K562 (cell line): ENCODE measurements around the gene ARID3A. TPM values are rescaled to one million over a fixed set of nuclear protein-coding genes. Genes with fewer than 3 reads are reported as not detected.

Source experiments
- ATF2 ChIP-seq: sonication (generic); formaldehyde crosslinking; IDR thresholded peaks from 2 replicates; pipeline ENCODE4 v1.8.1; 2022; ENCODE audit warnings: missing genetic modification reagents
- CCNT2 ChIP-seq: IDR thresholded peaks from 2 replicates; pipeline ENCODE4 v1.6.1; 2011; ENCODE audit warnings: borderline replicate concordance, low read depth, mild to moderate bottlenecking, moderate library complexity, mixed read lengths, low read length; ENCODE audit not compliant: insufficient read length; ENCODE audit errors: extremely low read depth
- KLF1 ChIP-seq: fragments of 450-650 bp; IDR thresholded peaks from 2 replicates; pipeline ENCODE4 v1.6.1; 2016; ENCODE audit warnings: missing genetic modification characterization, missing compliant biosample characterization
- NFYB ChIP-seq: IDR thresholded peaks from 2 replicates; pipeline ENCODE4 v1.6.1; 2011; ENCODE audit warnings: mild to moderate bottlenecking, moderate library complexity; ENCODE audit not compliant: insufficient read length; ENCODE audit errors: extremely low read depth
- NONO ChIP-seq, 2 experiments: fragments of 200-400 bp in 1 of 2; fragments of 450-650 bp in 1 of 2; formaldehyde crosslinking in 1 of 2; IDR thresholded peaks; 2 replicates each; pipeline ENCODE4 v1.6.1; 2017; ENCODE audit warnings: low read depth in 2 of 2, mild to moderate bottlenecking in 2 of 2, moderate library complexity in 2 of 2, low read length in 1 of 2
- SRF ChIP-seq, 2 experiments: fragments of 250-450, 450-650 bp in 1 of 2; sonication (Bioruptor Pico) in 1 of 2; sonication (generic) in 1 of 2; formaldehyde crosslinking; IDR thresholded peaks; 2 replicates each; pipeline versions ENCODE4 v1.5.0 to v1.5.1; 2020 to 2022; ENCODE audit warnings: mild to moderate bottlenecking in 1 of 2, missing genetic modification reagents in 1 of 2
- TCFL5 ChIP-seq: fragments of 250-450 bp; sonication (Bioruptor Pico); conservative IDR thresholded peaks from 2 replicates; pipeline ENCODE4 v1.6.1; 2021; ENCODE audit warnings: mild to moderate bottlenecking, moderate library complexity, matching md5 sums
- WHSC1 ChIP-seq: IDR thresholded peaks from one replicate; pipeline ENCODE4 v1.6.1; 2012; ENCODE audit warnings: low read length, control low read depth, inconsistent platforms
- ZFX ChIP-seq: sonication (generic); formaldehyde crosslinking; IDR thresholded peaks from 2 replicates; pipeline ENCODE4 v1.8.0; 2022; ENCODE audit warnings: mild to moderate bottlenecking, missing genetic modification reagents, moderate library complexity
- ZNF561 ChIP-seq: fragments of 450-650 bp; formaldehyde crosslinking; conservative IDR thresholded peaks from 2 replicates; pipeline ENCODE4 v1.4.0; 2020; ENCODE audit warnings: mild to moderate bottlenecking, moderate library complexity
- ZSCAN29 ChIP-seq: fragments of 450-650 bp; IDR thresholded peaks from 2 replicates; pipeline ENCODE4 v1.6.1; 2017
- polyA plus RNA-seq, 8 experiments: library from polyadenylated mRNA; depleted of rRNA in 4 of 8; stranded (reverse) in 5 of 8; unstranded in 3 of 8; fragments of >200 nt; fragmentation: Nextera tagmentation in 2 of 8; fragmentation: Illumina TruSeq in 1 of 8; extraction: Ambion mirVana in 2 of 8; extraction: Trizol in 1 of 8; gene quantifications; 2 replicates each; pipeline versions ENCODE4 v1.2.1 to v1.2.3, GENCODE V29; 2011 to 2014; ENCODE audit warnings: inconsistent platforms in 1 of 8, missing spikeins in 1 of 8
- total RNA-seq, 7 experiments: library from RNA; depleted of rRNA in 6 of 7; stranded (reverse); fragments of >200 nt in 6 of 7; fragmentation: Illumina TruSeq in 2 of 7; extraction: Trizol in 2 of 7; gene quantifications; 2 replicates each; pipeline versions ENCODE4 v1.2.1 to v1.2.3, GENCODE V29; 2011 to 2021; ENCODE audit warnings: low replicate concordance in 1 of 7
- TF ChIP-seq, protein P1 (sequence below): fragments of 250-450 bp; sonication (Bioruptor Pico); IDR thresholded peaks from 2 replicates; pipeline ENCODE4 v1.5.0; 2021
- TF ChIP-seq, protein P2 (sequence below): fragments of 250-450 bp; sonication (Bioruptor Pico); IDR thresholded peaks from 2 replicates; pipeline ENCODE4 v1.4.0; 2020
- TF ChIP-seq, protein P3 (sequence below): fragments of 450-650 bp; formaldehyde crosslinking; IDR thresholded peaks from 2 replicates; pipeline ENCODE4 v1.4.0; 2020; ENCODE audit warnings: mild to moderate bottlenecking, mixed read lengths
- TF ChIP-seq, protein P4 (sequence below): sonication (generic); formaldehyde crosslinking; IDR thresholded peaks from 2 replicates; pipeline ENCODE4 v1.5.0; 2020; ENCODE audit warnings: missing genetic modification reagents

ARID3A gene
- total and polyA plus RNA-seq, 9 of the 15 experiments (the other 6 are each of a cell fraction or from before 2014, with no cell fraction given), result 1.4 to 118 (median 31.2) TPM

DNA sequence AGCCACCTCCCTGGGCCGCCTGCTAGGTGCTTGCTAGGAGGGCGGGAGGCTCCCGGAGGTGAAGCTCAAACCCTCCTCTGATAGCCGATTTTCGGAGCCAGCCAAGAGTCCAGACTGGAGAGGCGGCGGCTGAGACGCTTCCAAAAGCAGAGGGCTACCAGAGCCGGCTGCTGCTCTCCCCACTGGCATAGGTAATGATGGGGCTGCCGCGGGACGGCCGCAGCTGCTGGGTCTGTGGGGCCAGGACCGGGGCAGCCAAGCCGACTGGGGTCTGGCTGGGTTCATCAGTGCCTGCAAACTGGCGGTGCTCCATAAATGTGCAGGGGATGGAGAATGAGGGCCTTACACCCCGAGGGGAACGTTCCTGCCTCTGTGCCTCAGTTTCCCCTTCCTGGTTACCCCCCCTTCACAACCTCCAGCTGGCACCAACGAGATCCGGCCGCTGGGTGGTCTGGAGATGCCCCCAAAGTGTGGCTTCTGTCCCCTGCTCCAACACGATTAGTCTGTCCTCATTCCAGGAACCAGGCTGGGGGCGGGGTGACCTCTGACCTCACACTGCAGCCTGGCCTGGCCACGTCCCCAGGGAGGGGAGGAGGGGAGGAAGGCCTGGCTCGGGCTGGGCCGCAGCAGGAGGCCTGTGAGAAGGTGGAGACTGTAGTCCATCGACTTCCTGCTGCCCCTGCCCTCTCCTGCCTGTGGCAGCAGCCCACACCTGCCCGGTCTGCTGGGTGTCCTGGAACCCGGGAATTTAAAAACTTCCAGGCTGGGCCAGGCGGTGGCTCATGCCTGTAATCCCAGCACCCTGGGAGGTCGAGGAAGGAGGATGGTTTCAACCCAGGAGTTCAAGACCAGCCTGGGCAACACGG lies 54.5 kb downstream of the ARID3A start (continued):
- TF ChIP-seq, protein P1, sequence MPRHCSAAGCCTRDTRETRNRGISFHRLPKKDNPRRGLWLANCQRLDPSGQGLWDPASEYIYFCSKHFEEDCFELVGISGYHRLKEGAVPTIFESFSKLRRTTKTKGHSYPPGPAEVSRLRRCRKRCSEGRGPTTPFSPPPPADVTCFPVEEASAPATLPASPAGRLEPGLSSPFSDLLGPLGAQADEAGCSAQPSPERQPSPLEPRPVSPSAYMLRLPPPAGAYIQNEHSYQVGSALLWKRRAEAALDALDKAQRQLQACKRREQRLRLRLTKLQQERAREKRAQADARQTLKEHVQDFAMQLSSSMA (CRISPR knock-in tag), result no peak
- TF ChIP-seq WHSC1 (no peak), NFYB (no peak), CCNT2 (peak; percentile 74), NONO (IDR thresholded peaks at IDR 0.05; ENCODE audit: low read depth in 2 of 2, low read length in 1 of 2) (no peak), ZFX (CRISPR knock-in tag) (peak; percentile 97), ZSCAN29 (no peak), KLF1 (peak; percentile 70; the same call in 1 of the 2 replicates), TCFL5 (CRISPR knock-in tag) (no peak), ZNF561 (CRISPR knock-in tag) (no peak), SRF (CRISPR knock-in tag; IDR thresholded peaks at IDR 0.05) (peak in 1 of 2 experiments; percentile 55; a peak in 1 of 4 replicates), ATF2 (no peak)
- TF ChIP-seq, protein P2, sequence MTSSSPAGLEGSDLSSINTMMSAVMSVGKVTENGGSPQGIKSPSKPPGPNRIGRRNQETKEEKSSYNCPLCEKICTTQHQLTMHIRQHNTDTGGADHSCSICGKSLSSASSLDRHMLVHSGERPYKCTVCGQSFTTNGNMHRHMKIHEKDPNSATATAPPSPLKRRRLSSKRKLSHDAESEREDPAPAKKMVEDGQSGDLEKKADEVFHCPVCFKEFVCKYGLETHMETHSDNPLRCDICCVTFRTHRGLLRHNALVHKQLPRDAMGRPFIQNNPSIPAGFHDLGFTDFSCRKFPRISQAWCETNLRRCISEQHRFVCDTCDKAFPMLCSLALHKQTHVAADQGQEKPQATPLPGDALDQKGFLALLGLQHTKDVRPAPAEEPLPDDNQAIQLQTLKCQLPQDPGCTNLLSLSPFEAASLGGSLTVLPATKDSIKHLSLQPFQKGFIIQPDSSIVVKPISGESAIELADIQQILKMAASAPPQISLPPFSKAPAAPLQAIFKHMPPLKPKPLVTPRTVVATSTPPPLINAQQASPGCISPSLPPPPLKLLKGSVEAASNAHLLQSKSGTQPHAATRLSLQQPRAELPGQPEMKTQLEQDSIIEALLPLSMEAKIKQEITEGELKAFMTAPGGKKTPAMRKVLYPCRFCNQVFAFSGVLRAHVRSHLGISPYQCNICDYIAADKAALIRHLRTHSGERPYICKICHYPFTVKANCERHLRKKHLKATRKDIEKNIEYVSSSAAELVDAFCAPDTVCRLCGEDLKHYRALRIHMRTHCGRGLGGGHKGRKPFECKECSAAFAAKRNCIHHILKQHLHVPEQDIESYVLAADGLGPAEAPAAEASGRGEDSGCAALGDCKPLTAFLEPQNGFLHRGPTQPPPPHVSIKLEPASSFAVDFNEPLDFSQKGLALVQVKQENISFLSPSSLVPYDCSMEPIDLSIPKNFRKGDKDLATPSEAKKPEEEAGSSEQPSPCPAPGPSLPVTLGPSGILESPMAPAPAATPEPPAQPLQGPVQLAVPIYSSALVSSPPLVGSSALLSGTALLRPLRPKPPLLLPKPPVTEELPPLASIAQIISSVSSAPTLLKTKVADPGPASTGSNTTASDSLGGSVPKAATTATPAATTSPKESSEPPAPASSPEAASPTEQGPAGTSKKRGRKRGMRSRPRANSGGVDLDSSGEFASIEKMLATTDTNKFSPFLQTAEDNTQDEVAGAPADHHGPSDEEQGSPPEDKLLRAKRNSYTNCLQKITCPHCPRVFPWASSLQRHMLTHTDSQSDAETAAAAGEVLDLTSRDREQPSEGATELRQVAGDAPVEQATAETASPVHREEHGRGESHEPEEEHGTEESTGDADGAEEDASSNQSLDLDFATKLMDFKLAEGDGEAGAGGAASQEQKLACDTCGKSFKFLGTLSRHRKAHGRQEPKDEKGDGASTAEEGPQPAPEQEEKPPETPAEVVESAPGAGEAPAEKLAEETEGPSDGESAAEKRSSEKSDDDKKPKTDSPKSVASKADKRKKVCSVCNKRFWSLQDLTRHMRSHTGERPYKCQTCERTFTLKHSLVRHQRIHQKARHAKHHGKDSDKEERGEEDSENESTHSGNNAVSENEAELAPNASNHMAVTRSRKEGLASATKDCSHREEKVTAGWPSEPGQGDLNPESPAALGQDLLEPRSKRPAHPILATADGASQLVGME, result 0 out of 2 replicates have a peak, but pooled peaks have one; percentile 82
- TF ChIP-seq, protein P3, sequence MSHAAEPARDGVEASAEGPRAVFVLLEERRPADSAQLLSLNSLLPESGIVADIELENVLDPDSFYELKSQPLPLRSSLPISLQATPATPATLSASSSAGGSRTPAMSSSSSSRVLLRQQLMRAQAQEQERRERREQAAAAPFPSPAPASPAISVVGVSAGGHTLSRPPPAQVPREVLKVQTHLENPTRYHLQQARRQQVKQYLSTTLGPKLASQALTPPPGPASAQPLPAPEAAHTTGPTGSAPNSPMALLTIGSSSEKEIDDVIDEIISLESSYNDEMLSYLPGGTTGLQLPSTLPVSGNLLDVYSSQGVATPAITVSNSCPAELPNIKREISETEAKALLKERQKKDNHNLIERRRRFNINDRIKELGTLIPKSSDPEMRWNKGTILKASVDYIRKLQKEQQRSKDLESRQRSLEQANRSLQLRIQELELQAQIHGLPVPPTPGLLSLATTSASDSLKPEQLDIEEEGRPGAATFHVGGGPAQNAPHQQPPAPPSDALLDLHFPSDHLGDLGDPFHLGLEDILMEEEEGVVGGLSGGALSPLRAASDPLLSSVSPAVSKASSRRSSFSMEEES (CRISPR knock-in tag), result no peak
- TF ChIP-seq, protein P4, sequence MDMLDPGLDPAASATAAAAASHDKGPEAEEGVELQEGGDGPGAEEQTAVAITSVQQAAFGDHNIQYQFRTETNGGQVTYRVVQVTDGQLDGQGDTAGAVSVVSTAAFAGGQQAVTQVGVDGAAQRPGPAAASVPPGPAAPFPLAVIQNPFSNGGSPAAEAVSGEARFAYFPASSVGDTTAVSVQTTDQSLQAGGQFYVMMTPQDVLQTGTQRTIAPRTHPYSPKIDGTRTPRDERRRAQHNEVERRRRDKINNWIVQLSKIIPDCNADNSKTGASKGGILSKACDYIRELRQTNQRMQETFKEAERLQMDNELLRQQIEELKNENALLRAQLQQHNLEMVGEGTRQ (CRISPR knock-in tag), result no peak
